HepG2 (cell line): Measurements from ENCODE around the gene G6PC3. TPM values are rescaled to one million over a fixed set of nuclear protein-coding genes. Genes with fewer than 3 reads are reported as not detected.

Experiments
- DNMT1 ChIP-seq: sonication (generic); formaldehyde crosslinking; IDR thresholded peaks from 2 replicates; pipeline ENCODE4 v1.5.1; 2020; ENCODE audit warnings: mild to moderate bottlenecking, missing genetic modification reagents
- EP300 ChIP-seq, 3 experiments: sonication (generic) in 1 of 3; formaldehyde crosslinking in 1 of 3; IDR thresholded peaks; 2 replicates each; pipeline versions ENCODE4 v1.5.1 to v1.6.1; 2011 to 2020; ENCODE audit warnings: low read depth in 2 of 3, low read length in 2 of 3, borderline replicate concordance in 1 of 3, improper control_type of control experiment in 1 of 3, mild to moderate bottlenecking in 1 of 3, missing genetic modification reagents in 1 of 3, moderate library complexity in 1 of 3
- FOXM1 ChIP-seq: sonication (generic); formaldehyde crosslinking; IDR thresholded peaks from 2 replicates; pipeline ENCODE4 v1.5.0; 2020; ENCODE audit warnings: missing genetic modification reagents
- HMG20A ChIP-seq: IDR thresholded peaks from 2 replicates; pipeline ENCODE4 v1.6.1; 2016; ENCODE audit warnings: borderline replicate concordance
- PTBP1 ChIP-seq: fragments of 200-400 bp; formaldehyde crosslinking; IDR thresholded peaks from 2 replicates; pipeline ENCODE4 v1.6.1; 2018; ENCODE audit warnings: low read length, low read depth; ENCODE audit not compliant: poor library complexity, severe bottlenecking
- SMYD3 ChIP-seq: sonication (generic); formaldehyde crosslinking; IDR thresholded peaks from 2 replicates; pipeline ENCODE4 v1.8.1; 2023; ENCODE audit warnings: mild to moderate bottlenecking, missing genetic modification reagents
- TCF7 ChIP-seq: sonication (generic); IDR thresholded peaks from 2 replicates; pipeline ENCODE4 v1.6.1; 2016; ENCODE audit warnings: antibody characterized with exemption, low read depth
- ZFP36 ChIP-seq: fragments of 150-350 bp; IDR thresholded peaks from 2 replicates; pipeline ENCODE4 v1.6.1; 2018; ENCODE audit warnings: borderline replicate concordance, low read length, low read depth; ENCODE audit not compliant: partially characterized antibody
- ZNF292 ChIP-seq: sonication (generic); formaldehyde crosslinking; IDR thresholded peaks from 2 replicates; pipeline ENCODE4 v1.8.1; 2022; ENCODE audit warnings: mild to moderate bottlenecking, low read depth, missing genetic modification reagents, borderline replicate concordance
- ZNF383 ChIP-seq: sonication (generic); formaldehyde crosslinking; IDR thresholded peaks from 2 replicates; pipeline ENCODE4 v1.4.0; 2020; ENCODE audit warnings: missing genetic modification reagents, mild to moderate bottlenecking, borderline replicate concordance
- ZNF44 ChIP-seq: sonication (generic); formaldehyde crosslinking; IDR thresholded peaks from 2 replicates; pipeline ENCODE4 v1.5.1; 2020; ENCODE audit warnings: mild to moderate bottlenecking, missing genetic modification reagents
- ZNF776 ChIP-seq: sonication (generic); formaldehyde crosslinking; IDR thresholded peaks from 2 replicates; pipeline ENCODE4 v1.4.0; 2020; ENCODE audit warnings: mild to moderate bottlenecking, missing genetic modification reagents
- ZNF850 ChIP-seq: sonication (generic); formaldehyde crosslinking; conservative IDR thresholded peaks from 2 replicates; pipeline ENCODE4 v1.9.0; 2021; ENCODE audit warnings: mild to moderate bottlenecking, missing genetic modification reagents
- ZSCAN22 ChIP-seq: sonication (generic); formaldehyde crosslinking; IDR thresholded peaks from 2 replicates; pipeline ENCODE4 v1.4.0; 2020; ENCODE audit warnings: mild to moderate bottlenecking, missing genetic modification reagents
- polyA plus RNA-seq, 8 experiments: library from polyadenylated mRNA; depleted of rRNA in 3 of 8; stranded (reverse) in 7 of 8; unstranded in 1 of 8; fragments of >200 nt; fragmentation: Illumina TruSeq in 4 of 8; extraction: Trizol in 4 of 8; gene quantifications; 2 replicates each; pipeline versions ENCODE4 v1.2.1 to v1.2.3, GENCODE V29; 2011 to 2016; ENCODE audit warnings: low read depth in 4 of 8, missing spikeins in 1 of 8, mixed read lengths in 1 of 8; ENCODE audit not compliant: insufficient read depth in 1 of 8
- total RNA-seq, 5 experiments: library from RNA; depleted of rRNA; stranded (reverse); fragments of >200 nt; fragmentation: Illumina TruSeq; extraction: Trizol; gene quantifications; 2 replicates each; pipeline ENCODE4 v1.2.3, GENCODE V29; 2016; ENCODE audit warnings: low read depth in 1 of 5
- TF ChIP-seq, protein P1 (sequence below): sonication (generic); formaldehyde crosslinking; IDR thresholded peaks from 2 replicates; pipeline ENCODE4; 2020; ENCODE audit warnings: missing genetic modification reagents, mild to moderate bottlenecking, borderline replicate concordance
- TF ChIP-seq, protein P2 (sequence below): sonication (generic); formaldehyde crosslinking; IDR thresholded peaks from 2 replicates; pipeline ENCODE4 v1.5.0; 2020; ENCODE audit warnings: missing genetic modification reagents
- TF ChIP-seq, protein P3 (sequence below): IDR thresholded peaks from 2 replicates; pipeline ENCODE4 v1.6.1; 2016; ENCODE audit warnings: control low read depth
- TF ChIP-seq, protein P4 (sequence below): sonication (generic); formaldehyde crosslinking; IDR thresholded peaks from 2 replicates; pipeline ENCODE4 v1.4.0; 2020; ENCODE audit warnings: missing genetic modification reagents, mild to moderate bottlenecking, borderline replicate concordance

The G6PC3 gene
- total and polyA plus RNA-seq, 2 of the 13 experiments (the other 11 are each of a cell fraction or from before 2014, with no cell fraction given) = 38.5 to 75.8 TPM

DNA sequence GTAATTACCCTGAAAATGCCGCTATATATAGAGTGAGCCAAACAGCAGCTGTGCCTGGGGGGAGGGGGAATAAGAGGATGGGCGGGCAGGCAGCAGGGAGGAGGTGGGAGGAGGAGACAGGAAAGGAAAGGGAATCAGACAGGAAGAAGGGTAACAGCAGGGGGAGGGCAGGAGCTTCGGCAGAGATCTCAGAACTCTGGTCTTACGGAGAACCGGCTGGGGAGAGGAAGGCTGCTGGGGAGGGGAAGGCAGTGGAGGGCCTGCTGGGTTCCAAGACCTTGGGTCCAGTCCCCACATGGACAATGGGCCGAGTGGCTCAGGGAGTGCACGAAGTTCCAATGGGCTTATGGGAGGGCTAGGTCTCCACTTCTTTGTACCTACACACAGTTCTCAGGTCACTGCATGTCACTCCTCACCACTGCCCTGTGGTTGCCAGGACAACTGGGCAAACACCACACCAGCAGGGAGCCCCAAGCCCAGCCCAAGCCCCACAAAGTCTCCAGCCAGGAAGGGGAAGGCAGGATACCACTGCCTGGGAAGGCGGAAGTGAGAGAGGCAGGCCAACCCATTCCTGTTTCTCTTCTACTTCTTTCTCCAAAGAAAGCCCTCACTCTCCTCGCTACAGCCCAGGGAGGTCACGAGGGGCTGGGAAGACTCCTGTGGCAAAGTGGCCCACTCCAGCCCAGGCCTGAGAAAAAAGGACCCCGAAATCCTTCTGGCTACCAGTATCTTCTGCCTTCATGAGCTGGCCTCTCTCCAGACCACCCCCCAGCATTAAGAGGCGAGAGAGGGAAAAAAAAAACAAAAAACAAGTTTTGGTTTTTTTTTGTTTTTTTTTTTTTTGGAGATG is 25.3 kb downstream of the G6PC3 start (continued):
- TF ChIP-seq, protein P1, sequence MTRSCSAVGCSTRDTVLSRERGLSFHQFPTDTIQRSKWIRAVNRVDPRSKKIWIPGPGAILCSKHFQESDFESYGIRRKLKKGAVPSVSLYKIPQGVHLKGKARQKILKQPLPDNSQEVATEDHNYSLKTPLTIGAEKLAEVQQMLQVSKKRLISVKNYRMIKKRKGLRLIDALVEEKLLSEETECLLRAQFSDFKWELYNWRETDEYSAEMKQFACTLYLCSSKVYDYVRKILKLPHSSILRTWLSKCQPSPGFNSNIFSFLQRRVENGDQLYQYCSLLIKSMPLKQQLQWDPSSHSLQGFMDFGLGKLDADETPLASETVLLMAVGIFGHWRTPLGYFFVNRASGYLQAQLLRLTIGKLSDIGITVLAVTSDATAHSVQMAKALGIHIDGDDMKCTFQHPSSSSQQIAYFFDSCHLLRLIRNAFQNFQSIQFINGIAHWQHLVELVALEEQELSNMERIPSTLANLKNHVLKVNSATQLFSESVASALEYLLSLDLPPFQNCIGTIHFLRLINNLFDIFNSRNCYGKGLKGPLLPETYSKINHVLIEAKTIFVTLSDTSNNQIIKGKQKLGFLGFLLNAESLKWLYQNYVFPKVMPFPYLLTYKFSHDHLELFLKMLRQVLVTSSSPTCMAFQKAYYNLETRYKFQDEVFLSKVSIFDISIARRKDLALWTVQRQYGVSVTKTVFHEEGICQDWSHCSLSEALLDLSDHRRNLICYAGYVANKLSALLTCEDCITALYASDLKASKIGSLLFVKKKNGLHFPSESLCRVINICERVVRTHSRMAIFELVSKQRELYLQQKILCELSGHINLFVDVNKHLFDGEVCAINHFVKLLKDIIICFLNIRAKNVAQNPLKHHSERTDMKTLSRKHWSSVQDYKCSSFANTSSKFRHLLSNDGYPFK (CRISPR knock-in tag) = peak; percentile 59
- TF ChIP-seq TCF7 = no peak
- TF ChIP-seq ZNF776 = no peak
- TF ChIP-seq ZFP36 = no peak
- no peak for TF ChIP-seq ZSCAN22 (CRISPR knock-in tag)
- TF ChIP-seq, protein P2, sequence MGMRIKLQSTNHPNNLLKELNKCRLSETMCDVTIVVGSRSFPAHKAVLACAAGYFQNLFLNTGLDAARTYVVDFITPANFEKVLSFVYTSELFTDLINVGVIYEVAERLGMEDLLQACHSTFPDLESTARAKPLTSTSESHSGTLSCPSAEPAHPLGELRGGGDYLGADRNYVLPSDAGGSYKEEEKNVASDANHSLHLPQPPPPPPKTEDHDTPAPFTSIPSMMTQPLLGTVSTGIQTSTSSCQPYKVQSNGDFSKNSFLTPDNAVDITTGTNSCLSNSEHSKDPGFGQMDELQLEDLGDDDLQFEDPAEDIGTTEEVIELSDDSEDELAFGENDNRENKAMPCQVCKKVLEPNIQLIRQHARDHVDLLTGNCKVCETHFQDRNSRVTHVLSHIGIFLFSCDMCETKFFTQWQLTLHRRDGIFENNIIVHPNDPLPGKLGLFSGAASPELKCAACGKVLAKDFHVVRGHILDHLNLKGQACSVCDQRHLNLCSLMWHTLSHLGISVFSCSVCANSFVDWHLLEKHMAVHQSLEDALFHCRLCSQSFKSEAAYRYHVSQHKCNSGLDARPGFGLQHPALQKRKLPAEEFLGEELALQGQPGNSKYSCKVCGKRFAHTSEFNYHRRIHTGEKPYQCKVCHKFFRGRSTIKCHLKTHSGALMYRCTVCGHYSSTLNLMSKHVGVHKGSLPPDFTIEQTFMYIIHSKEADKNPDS (CRISPR knock-in tag) = no peak
- TF ChIP-seq, protein P3, sequence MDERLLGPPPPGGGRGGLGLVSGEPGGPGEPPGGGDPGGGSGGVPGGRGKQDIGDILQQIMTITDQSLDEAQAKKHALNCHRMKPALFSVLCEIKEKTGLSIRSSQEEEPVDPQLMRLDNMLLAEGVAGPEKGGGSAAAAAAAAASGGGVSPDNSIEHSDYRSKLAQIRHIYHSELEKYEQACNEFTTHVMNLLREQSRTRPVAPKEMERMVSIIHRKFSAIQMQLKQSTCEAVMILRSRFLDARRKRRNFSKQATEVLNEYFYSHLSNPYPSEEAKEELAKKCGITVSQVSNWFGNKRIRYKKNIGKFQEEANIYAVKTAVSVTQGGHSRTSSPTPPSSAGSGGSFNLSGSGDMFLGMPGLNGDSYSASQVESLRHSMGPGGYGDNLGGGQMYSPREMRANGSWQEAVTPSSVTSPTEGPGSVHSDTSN (CRISPR knock-in tag) = peak; percentile 48; the same call in 1 of the 2 replicates
- TF ChIP-seq, protein P4, sequence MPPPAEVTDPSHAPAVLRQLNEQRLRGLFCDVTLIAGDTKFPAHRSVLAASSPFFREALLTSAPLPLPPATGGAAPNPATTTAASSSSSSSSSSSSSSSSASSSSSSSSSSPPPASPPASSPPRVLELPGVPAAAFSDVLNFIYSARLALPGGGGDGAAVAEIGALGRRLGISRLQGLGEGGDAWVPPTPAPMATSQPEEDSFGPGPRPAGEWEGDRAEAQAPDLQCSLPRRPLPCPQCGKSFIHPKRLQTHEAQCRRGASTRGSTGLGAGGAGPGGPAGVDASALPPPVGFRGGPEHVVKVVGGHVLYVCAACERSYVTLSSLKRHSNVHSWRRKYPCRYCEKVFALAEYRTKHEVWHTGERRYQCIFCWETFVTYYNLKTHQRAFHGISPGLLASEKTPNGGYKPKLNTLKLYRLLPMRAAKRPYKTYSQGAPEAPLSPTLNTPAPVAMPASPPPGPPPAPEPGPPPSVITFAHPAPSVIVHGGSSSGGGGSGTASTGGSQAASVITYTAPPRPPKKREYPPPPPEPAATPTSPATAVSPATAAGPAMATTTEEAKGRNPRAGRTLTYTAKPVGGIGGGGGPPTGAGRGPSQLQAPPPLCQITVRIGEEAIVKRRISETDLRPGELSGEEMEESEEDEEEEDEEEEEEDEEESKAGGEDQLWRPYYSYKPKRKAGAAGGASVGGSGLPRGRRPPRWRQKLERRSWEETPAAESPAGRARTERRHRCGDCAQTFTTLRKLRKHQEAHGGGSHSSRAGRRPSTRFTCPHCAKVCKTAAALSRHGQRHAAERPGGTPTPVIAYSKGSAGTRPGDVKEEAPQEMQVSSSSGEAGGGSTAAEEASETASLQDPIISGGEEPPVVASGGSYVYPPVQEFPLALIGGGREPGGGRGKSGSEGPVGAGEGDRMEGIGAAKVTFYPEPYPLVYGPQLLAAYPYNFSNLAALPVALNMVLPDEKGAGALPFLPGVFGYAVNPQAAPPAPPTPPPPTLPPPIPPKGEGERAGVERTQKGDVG (CRISPR knock-in tag) = 0 out of 2 replicates have a peak, but pooled peaks have one; percentile 42
- TF ChIP-seq ZNF44 (CRISPR knock-in tag) = no peak
- no peak for TF ChIP-seq FOXM1 (CRISPR knock-in tag)
- TF ChIP-seq PTBP1 = no peak
- TF ChIP-seq ZNF850 (CRISPR knock-in tag) = no peak
- no peak for TF ChIP-seq HMG20A
- no peak for TF ChIP-seq ZNF383
- 0 out of 2 replicates have a peak, but pooled peaks have one; percentile 46 for TF ChIP-seq DNMT1 (CRISPR knock-in tag)
- TF ChIP-seq ZNF292 (CRISPR knock-in tag) = peak; percentile 78; the same call in 1 of the 2 replicates
- TF ChIP-seq SMYD3 = no peak
- TF ChIP-seq EP300 (IDR thresholded peaks at IDR 0.05; ENCODE audit: low read depth in 2 of 2, low read length in 2 of 2) = no peak; a peak in 1 of 4 replicates
- TF ChIP-seq EP300 (CRISPR knock-in tag; IDR thresholded peaks at IDR 0.05; ENCODE audit: borderline replicate concordance) = no peak; the same call in 1 of the 2 replicates
